HL-60 (cell line): ENCODE measurements around the gene SH3YL1.

Source experiments
- GABPA ChIP-seq: IDR thresholded peaks from 2 replicates; pipeline ENCODE4 v1.6.1; 2012; ENCODE audit warnings: low read depth
- TF ChIP-seq, protein P1 (sequence below): IDR thresholded peaks from one replicate; pipeline ENCODE4 v1.5.1; 2011; ENCODE audit warnings: low read length, control low read depth, inconsistent platforms; ENCODE audit not compliant: insufficient read depth

DNA sequence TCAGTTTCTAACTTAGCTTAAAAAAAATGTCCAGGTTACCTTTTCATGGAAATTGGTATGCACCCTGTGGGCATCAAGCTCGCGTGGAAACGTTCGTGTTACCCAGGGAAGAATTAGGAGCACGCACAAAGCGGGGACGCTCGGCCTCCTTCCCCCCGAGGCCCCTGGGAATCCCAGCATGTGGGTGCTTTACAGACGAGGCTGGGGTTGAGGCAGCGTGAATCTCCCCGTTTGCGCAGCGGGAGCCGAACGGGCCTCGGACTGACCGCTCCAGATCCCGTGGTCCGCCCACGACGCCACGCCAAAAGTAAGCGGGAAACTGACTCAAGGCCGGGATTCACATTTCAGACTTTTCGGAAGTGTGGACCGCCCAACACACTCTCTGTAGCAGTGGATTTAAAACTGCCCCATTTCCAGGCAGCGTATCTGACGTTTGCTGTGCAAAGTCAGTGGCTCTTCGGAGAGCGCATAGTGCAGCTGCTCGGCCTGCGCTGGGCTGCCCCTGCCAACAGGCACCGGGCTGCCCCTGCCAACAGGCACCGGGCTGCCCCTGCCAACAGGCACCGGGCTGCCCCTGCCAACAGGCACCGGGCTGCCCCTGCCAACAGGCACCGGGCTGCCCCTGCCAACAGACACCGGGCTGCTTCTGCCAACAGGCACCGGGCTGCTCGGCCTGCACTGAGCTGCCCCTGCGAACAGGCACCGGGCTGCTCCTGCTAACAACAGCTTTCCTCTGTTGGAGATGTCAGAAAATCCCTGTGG is 49.7 kb downstream of the SH3YL1 start:
- TF ChIP-seq, protein P1, sequence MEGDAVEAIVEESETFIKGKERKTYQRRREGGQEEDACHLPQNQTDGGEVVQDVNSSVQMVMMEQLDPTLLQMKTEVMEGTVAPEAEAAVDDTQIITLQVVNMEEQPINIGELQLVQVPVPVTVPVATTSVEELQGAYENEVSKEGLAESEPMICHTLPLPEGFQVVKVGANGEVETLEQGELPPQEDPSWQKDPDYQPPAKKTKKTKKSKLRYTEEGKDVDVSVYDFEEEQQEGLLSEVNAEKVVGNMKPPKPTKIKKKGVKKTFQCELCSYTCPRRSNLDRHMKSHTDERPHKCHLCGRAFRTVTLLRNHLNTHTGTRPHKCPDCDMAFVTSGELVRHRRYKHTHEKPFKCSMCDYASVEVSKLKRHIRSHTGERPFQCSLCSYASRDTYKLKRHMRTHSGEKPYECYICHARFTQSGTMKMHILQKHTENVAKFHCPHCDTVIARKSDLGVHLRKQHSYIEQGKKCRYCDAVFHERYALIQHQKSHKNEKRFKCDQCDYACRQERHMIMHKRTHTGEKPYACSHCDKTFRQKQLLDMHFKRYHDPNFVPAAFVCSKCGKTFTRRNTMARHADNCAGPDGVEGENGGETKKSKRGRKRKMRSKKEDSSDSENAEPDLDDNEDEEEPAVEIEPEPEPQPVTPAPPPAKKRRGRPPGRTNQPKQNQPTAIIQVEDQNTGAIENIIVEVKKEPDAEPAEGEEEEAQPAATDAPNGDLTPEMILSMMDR = no peak
- no peak for TF ChIP-seq GABPA
